ENCODE data around the gene TBL3. TPM values are rescaled to one million over a fixed set of nuclear protein-coding genes. Genes with fewer than 3 reads are reported as not detected.

TBL3 gene
- total RNA-seq, 2 experiments from 2014 or later: 47.4 to 48.6 TPM

DNA sequence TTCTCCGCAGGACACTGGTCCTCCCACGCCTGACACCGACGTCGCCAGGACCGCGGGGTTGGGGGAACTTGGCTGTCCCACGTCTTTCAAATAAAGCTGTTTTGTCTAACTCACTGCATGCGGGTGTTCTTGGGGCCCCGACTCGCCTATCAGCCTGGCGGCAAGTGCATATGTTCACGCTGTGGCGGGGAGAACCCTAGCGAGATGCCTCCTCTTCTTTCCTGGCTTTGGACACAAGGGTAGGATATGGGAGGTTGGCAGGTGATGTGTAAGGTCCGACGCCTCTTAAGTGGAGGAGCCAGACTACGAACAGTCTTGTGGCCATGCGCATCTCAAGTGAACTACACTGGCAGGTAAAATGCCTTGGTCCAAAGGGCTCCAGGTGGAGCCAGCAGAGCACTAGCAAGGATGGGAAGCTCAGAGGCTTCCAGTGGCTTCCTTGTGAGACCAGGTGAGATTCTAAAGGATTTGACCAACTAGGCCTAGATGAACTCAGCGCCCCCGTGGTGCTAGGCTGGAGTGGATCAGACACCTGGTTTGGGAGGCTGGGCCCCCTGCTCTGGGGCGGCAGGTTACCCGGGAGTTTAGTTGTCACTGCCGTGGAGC, 6.4 kb upstream of the TBL3 start:
- H3K36me3 Mint-ChIP-seq (ENCODE audit: low read depth): peaks cover 49% of the 10 kb centered on the region
- H3K9me3 Mint-ChIP-seq (ENCODE audit: low read depth): no peaks in the 10 kb centered on the region
- intact Hi-C loops (cut with DNase I, micrococcal nuclease): loop anchor here in 1 of 2 experiments (2.0 kb wide), 2 partner anchors 81 to 353 kb away; partner anchors contain the start of genes CRAMP1, IFT140, NTHL1 and TSC2
- H3K4me3 Mint-ChIP-seq: peak overlapping the region; percentile 96
- H3K27ac Mint-ChIP-seq: peak overlapping the region; percentile 94
- POLR2A ChIA-PET: interaction anchor here (0.6 to 1.4 kb wide), 20 partner anchors 16 to 787 kb away, joined by 3 to 14 read pairs (median 4); partner anchors contain the start of genes GFER, JPT2, MSRB1 and NOXO1
- DNase-seq (no peak), ATAC-seq (no peak)
- peaks cover 35% of the 10 kb centered on the region for H3K4me1 Mint-ChIP-seq
- H3K27me3 Mint-ChIP-seq: no peaks in the 10 kb centered on the region
- CTCF ChIA-PET: interaction anchor here (0.7 to 1.4 kb wide), 5 partner anchors 20 to 183 kb away, joined by 3 to 4 read pairs (median 3); partner anchors contain the start of genes NUBP2, SPSB3 and TSC2

- Mint-ChIP-seq H3K4me1 (peaks cover 33% of the 10 kb centered on the region), H3K27ac (peak within 1 kb of the TSS; percentile 94), H3K4me3 (peak within 1 kb of the TSS; percentile 96), H3K9me3 (ENCODE audit: low read depth) (no peaks in the 10 kb centered on the region), H3K36me3 (ENCODE audit: low read depth) (peaks cover 48% of the 10 kb centered on the region), H3K27me3 (no peaks in the 10 kb centered on the region)
- POLR2A ChIA-PET: interaction anchor here (0.6 to 0.8 kb wide), 3 partner anchors 24 to 187 kb away, joined by 3 read pairs; partner anchors contain the start of gene MSRB1
- DNase-seq (no peak), ATAC-seq (no peak)
- CTCF ChIA-PET: interaction anchor here (0.7 to 1.1 kb wide), 2 partner anchors 21 to 38 kb away, joined by 3 read pairs; no protein-coding TSS in a partner anchor
- intact Hi-C loops (cut with DNase I, micrococcal nuclease): no loop called here
These were observed 5.4 kb upstream of the TBL3 start, which contains the start of gene RNF151 for GRCh38 chr16:1966460-1966859. Gene RNF151, plus strand, starts transcription at chr16:1966856. Its CDS starts 26 bp downstream, at chr16:1966882.

DNA sequence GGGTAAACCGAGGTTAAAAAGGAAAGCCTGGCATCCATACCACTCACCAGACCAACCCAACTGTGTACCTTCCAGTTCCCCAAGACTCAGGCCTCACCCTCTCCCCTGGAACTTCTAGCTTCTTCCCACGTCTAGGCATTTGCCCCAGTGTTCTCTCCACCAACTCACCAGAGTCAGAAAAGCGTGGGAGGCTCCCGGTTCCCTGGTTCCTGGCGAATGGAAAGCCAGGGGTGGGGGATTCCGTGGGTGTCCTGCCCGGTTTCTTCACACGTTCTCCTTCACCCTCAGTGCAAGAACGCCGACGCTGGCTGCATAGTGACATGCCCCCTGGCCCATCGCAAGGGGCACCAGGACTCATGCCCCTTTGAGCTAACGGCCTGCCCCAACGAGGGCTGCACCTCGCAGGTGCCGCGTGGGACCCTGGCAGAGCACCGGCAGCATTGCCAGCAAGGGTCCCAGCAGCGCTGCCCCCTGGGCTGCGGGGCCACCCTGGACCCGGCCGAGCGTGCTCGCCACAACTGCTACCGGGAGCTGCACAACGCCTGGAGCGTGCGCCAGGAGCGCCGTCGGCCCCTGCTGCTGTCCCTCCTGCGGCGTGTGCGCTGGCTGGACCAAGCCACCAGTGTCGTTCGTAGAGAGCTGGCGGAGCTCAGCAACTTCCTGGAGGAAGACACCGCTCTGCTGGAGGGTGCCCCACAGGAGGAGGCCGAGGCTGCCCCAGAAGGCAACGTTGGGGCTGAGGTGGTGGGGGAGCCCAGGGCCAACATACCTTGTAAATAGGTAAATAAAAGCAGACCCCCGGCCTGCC, 3.5 kb upstream of the TBL3 start:
- H3K9me3 Mint-ChIP-seq (ENCODE audit: low read depth): no peaks in the 10 kb centered on the region
- intact Hi-C loops (cut with DNase I, micrococcal nuclease): no loop called here
- H3K36me3 Mint-ChIP-seq (ENCODE audit: low read depth): peaks cover 37% of the 10 kb centered on the region
- ChIA-PET POLR2A (no interaction called here), CTCF (no interaction called here)
- no peaks in the 10 kb centered on the region for H3K27me3 Mint-ChIP-seq
- no peak overlapping the region for H3K4me3 Mint-ChIP-seq
- H3K4me1 Mint-ChIP-seq: peaks cover 26% of the 10 kb centered on the region
- no peak overlapping the region for H3K27ac Mint-ChIP-seq
- DNase-seq: no peak
- ATAC-seq: no peak

- ChIA-PET POLR2A (interaction anchor here (0.8 to 2.3 kb wide), 2 partner anchors 12 to 29 kb away, joined by 5 to 14 read pairs; partner anchors contain the start of gene MSRB1), CTCF (interaction anchor here (0.9 to 1.0 kb wide), 2 partner anchors 10 to 12 kb away, joined by 3 read pairs; partner anchors contain the start of gene GFER)
- Mint-ChIP-seq H3K36me3 (ENCODE audit: low read depth) (peaks cover 36% of the 10 kb centered on the region), H3K4me1 (peaks cover 16% of the 10 kb centered on the region), H3K9me3 (ENCODE audit: low read depth) (no peaks in the 10 kb centered on the region), H3K27ac (peak overlapping the region; percentile 31), H3K4me3 (peak overlapping the region; percentile 99), H3K27me3 (no peaks in the 10 kb centered on the region)
- ATAC-seq: peak; percentile 3
- intact Hi-C loops (cut with DNase I, micrococcal nuclease): loop anchor here (1.0 to 5.0 kb wide), 6 partner anchors 12 to 552 kb away; partner anchors contain the start of genes GFER (in 1 of the 2), NTHL1 (in 1 of the 2), RNPS1 (in 1 of the 2) and SYNGR3 (in 1 of the 2)
- peak; percentile 47 for DNase-seq
These were observed 631 bp downstream of the TBL3 start for GRCh38 chr16:1972490-1972877.

DNA sequence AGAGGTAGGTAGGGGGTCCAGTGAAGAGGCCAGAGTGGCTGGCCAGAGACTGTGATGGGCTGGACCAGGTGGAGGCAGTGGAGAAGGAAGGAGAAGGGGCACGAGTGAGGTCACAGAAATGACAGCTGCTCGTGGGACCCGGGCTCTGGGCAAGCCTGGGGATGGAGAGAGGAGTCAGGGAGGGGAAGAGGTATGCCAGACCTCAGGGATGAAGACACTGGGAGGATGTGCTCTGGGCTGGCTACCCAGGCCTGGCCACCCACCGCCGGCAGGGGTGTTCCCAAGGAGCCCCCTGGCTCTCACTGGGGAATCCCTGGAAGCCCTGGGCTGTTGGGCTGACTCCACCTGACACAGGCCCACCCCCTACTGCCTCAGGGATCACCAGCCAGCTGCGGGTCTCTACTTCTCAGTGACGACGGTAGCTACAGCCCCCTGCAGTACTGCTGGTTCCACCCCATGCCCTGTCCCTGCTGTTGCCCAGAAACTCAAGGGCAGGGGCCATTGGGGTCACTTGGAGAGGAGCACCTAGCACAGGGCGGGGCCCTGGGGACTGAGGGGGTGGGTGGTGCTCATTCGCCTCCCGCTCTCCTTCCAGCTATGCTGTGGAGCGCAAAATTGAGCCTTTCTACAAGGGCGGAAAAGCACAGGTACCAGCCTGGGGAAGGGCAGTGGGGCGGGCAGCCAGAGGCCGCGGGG, 1.8 kb downstream of the TBL3 start:
- POLR2A ChIA-PET: no interaction called here
- ATAC-seq (no peak), DNase-seq (no peak)
- no peak overlapping the region for H3K27ac Mint-ChIP-seq
- peak overlapping the region; percentile 10 for H3K4me3 Mint-ChIP-seq
- H3K9me3 Mint-ChIP-seq (ENCODE audit: low read depth): no peaks in the 10 kb centered on the region
- intact Hi-C loops (cut with DNase I, micrococcal nuclease): loop anchor here (2.0 to 5.0 kb wide), 2 partner anchors 15 to 294 kb away; partner anchors contain the start of genes RNPS1 (in 1 of the 2) and SYNGR3 (in 1 of the 2)
- H3K27me3 Mint-ChIP-seq: no peaks in the 10 kb centered on the region
- peaks cover 16% of the 10 kb centered on the region for H3K4me1 Mint-ChIP-seq
- CTCF ChIA-PET: no interaction called here
- H3K36me3 Mint-ChIP-seq (ENCODE audit: low read depth): peaks cover 37% of the 10 kb centered on the region

DNA sequence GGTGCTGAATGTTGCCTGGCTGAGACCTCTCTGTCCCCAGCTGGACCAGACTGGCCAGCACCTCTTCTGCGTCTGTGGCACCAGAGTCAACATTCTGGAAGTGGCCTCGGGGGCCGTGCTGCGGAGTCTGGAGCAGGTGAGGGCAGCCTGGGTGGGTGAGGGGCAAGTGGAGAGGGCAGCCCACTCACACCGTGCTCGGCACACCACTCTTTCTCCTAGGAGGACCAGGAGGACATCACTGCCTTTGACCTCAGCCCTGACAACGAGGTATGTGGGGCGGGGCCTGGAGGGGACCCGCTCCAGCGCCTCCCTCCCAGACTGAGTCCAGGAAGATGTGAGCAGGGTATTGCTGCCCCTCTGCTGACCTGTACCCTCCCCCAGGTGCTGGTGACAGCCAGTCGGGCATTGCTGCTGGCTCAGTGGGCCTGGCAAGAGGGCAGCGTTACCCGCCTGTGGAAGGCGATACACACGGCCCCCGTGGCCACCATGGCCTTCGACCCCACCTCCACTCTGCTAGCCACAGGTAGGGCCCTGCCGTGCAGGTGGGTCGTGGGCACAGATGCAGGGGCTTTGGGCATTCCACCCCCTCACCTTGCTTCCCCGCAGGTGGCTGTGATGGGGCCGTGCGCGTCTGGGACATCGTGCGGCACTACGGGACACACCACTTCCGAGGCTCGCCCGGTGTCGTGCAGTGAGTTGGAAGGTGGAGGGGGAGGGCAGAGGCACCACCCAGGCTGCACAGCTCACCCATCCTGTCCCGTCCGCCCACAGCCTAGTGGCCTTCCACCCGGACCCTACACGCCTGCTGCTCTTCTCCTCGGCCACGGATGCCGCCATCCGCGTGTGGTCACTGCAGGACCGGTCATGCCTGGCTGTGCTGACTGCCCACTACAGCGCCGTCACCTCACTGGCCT, 2.6 kb downstream of the TBL3 start:
- intact Hi-C loops (cut with DNase I, micrococcal nuclease): loop anchor here in 1 of 2 experiments (5.0 kb wide), 1 partner anchor 293 kb away; the partner anchor contains the start of gene RNPS1
- POLR2A ChIA-PET: interaction anchor here (1.2 kb wide), 1 partner anchor 10 kb away, joined by 5 read pairs; the partner anchor contains the start of gene RPS2
- H3K9me3 Mint-ChIP-seq (ENCODE audit: low read depth): no peaks in the 10 kb centered on the region
- ATAC-seq (no peak), DNase-seq (no peak)
- no peaks in the 10 kb centered on the region for H3K27me3 Mint-ChIP-seq
- H3K36me3 Mint-ChIP-seq (ENCODE audit: low read depth): peaks cover 39% of the 10 kb centered on the region
- H3K27ac Mint-ChIP-seq: no peak overlapping the region
- H3K4me3 Mint-ChIP-seq: no peak overlapping the region
- CTCF ChIA-PET: no interaction called here
- peaks cover 16% of the 10 kb centered on the region for H3K4me1 Mint-ChIP-seq

DNA sequence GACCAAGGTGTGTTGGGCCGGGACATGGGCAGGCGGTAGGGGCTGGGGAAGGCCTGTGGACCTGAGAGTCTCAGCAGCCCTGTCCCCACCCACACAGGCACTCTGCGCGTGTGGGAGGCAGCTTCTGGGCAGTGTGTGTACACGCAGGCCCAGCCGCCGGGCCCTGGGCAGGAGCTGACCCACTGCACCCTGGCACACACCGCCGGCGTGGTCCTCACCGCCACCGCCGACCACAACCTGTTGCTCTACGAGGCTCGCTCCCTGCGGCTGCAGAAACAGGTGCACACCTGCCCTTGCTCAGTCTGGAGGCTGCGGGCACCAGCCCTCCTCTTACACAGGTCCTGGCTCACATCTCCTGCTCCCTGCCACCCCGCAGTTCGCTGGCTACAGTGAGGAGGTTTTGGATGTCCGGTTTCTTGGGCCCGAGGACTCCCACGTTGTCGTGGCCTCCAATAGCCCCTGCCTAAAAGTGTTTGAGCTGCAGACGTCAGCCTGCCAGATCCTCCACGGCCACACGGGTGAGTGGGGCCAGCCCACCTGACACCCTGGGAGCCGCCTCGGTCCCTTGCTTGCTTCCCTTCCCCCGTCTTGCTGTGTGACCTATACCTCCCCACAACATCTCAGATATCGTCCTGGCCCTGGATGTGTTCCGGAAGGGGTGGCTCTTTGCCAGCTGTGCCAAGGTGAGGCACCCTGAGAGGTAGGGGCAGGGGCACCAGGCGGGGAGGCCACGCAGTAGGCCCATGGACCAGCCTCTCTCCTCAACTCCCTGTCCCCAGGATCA, 3.8 kb downstream of the TBL3 start:
- no peak for DNase-seq
- Mint-ChIP-seq H3K4me1 (peaks cover 16% of the 10 kb centered on the region), H3K27me3 (no peaks in the 10 kb centered on the region), H3K27ac (no peak overlapping the region), H3K36me3 (ENCODE audit: low read depth) (peaks cover 40% of the 10 kb centered on the region), H3K9me3 (ENCODE audit: low read depth) (no peaks in the 10 kb centered on the region), H3K4me3 (no peak overlapping the region)
- POLR2A ChIA-PET: interaction anchor here (1.2 kb wide), 1 partner anchor 11 kb away, joined by 5 read pairs; the partner anchor contains the start of gene RPS2
- no peak for ATAC-seq
- CTCF ChIA-PET: no interaction called here
- intact Hi-C loops (cut with DNase I, micrococcal nuclease): no loop called here

GRCh38 chr16:1976216-1976520, 4.3 kb downstream of the TBL3 start:
- POLR2A ChIA-PET: no interaction called here
- DNase-seq: no peak

DNA sequence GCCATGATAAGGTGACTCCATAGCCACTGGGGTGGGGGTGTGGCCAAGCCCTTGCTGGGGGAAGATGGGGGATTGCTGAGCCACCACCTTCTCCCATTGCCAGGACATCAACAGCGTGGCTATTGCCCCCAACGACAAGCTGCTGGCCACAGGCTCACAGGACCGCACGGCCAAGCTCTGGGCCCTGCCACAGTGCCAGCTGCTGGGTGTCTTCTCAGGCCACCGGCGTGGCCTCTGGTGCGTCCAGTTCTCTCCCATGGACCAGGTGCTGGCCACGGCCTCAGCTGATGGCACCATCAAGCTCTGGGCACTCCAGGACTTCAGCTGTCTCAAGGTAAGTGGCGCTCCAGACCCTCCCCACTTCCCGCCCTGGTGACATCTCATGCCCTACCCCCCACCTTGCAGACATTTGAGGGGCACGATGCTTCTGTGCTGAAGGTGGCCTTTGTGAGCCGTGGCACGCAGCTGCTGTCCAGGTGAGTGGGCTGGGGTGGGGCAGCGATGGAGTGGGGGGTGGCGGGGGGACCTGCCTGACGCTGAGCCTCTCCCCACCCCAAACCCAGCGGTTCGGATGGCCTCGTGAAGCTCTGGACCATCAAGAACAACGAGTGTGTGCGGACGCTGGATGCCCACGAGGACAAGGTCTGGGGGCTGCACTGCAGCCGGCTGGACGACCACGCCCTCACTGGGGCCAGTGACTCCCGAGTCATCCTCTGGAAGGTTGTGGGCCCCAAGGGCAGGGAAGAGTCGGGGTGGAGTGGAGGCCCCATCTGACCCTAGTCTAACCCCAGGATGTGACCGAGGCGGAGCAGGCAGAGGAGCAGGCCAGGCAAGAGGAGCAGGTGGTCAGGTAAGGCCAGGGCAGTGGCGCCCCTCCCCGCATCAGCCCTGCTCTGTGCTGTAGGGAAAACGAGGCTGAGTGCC, 5.4 kb downstream of the TBL3 start:
- Mint-ChIP-seq H3K4me1 (peaks cover 15% of the 10 kb centered on the region), H3K9me3 (ENCODE audit: low read depth) (no peaks in the 10 kb centered on the region), H3K27ac (no peak overlapping the region), H3K4me3 (no peak overlapping the region), H3K27me3 (peaks cover 6% of the 10 kb centered on the region), H3K36me3 (ENCODE audit: low read depth) (peaks cover 34% of the 10 kb centered on the region)
- POLR2A ChIA-PET: interaction anchor here (0.6 to 2.1 kb wide), 3 partner anchors 163 to 275 kb away, joined by 3 to 5 read pairs (median 4); partner anchors contain the start of gene TRAF7
- intact Hi-C loops (cut with DNase I, micrococcal nuclease): no loop called here
- CTCF ChIA-PET: interaction anchor here (0.7 to 0.9 kb wide), 2 partner anchors 163 to 430 kb away, joined by 3 read pairs; no protein-coding TSS in a partner anchor
- no peak for ATAC-seq
- no peak for DNase-seq

More at GRCh38 chr16:1976216-1976520, 4.3 kb downstream of the TBL3 start:
- Mint-ChIP-seq H3K9me3 (ENCODE audit: low read depth) (no peaks in the 10 kb centered on the region), H3K27ac (no peak overlapping the region), H3K4me1 (peaks cover 13% of the 10 kb centered on the region), H3K27me3 (peaks cover 1% of the 10 kb centered on the region), H3K36me3 (ENCODE audit: low read depth) (peaks cover 36% of the 10 kb centered on the region), H3K4me3 (no peak overlapping the region)
- CTCF ChIA-PET: interaction anchor here (0.6 to 0.9 kb wide), 2 partner anchors 164 to 318 kb away, joined by 3 read pairs; no protein-coding TSS in a partner anchor
- no peak for ATAC-seq
- intact Hi-C loops (cut with DNase I, micrococcal nuclease): no loop called here
